CD4-positive, alpha-beta T cell treated with Interleukin-15 for 1 hour (primary cell): Measurements from ENCODE around the gene SLC18A2.

ENCODE experiments used
- DNase-seq: peaks from one replicate; pipeline ENCODE4 v3.0.0-alpha.2; 2020

SLC18A2 gene

GRCh38 chr10:117320050-117320665 is 79.2 kb downstream of the SLC18A2 start:
- no peak for DNase-seq

DNA sequence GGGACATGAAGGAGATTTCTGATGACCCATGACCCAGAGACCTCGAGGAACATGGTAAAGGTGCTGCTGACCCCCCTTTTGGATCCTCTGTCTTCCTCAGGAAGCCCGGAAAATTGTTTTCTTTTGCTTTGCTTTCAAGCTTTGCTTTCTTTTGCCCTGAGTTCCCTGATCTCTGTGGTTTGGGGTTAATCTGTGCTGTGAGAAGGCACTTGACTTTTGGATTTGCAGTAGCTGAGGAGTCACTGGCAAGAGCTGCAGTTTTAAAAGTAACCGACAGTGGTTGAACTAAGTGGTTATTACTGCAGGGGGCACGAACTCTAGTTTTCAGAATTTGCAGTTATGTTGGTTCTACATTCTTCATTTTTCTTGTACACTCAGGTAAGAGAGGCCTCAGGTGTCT is 81.3 kb downstream of the SLC18A2 start:
- DNase-seq = no peak

DNA sequence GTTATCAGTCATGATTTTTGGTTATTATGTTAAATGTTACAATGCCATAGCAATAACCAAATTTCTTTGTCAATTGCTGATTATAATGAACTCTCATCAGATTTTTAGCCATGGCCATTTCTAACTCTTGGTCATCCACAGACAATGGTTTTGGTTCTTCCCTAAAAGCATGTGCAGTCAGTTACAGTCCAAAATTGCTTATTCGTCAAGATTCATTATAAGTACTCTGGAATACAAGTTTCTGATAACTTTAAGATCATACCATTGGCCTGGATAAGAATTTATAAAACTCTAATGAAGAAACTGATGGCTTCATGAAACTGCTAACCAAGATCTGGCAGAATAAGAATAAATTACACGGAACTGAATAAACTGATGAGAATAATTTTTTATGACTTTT is 83.5 kb downstream of the SLC18A2 start:
- DNase-seq = no peak

GRCh38 chr10:117327262-117327661 is 86.3 kb downstream of the SLC18A2 start:
- DNase-seq = no peak
